ENCODE data around the gene SIK3.

SIK3 gene

DNA sequence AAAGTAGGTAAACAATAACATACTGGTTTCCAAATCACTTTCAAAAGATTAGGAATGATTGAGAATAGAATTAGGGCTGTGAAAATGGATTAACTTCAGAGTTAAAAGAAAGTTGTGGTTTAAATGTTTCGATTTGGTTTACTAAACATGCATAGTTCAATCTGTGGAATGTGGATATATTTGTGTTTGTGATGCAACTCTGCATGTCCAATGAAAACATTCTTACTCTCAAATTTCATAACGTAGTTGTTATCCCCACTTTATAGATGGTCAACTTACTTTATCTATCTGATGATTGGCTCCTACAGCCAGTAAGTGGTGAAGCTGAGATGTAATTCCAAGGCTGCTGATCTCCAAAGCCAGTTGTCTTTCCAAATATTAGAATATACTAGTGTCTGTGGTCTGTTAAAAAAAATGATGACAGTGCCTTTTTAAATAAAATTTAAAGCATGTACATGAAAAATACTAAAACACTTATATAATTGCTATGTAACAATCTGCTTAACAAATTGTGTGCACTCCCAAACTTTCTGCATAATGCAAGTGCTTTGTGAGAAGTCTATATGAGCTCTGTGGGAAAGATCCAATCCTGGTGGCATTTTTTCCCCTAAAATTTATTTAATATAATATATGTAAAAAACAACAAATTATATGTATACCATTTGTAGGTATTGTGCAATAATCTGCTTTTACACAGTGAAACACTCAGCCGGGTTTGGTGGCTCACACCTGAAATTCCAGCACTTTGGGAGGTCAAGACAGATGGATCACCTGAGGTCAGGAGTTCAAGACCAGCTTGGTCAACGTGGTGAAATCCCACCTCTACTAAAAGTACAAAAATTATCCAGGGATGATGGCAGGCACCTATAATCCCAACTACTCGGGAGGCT, 9.7 kb upstream of the SIK3 start:
- no peak for DNase-seq

DNA sequence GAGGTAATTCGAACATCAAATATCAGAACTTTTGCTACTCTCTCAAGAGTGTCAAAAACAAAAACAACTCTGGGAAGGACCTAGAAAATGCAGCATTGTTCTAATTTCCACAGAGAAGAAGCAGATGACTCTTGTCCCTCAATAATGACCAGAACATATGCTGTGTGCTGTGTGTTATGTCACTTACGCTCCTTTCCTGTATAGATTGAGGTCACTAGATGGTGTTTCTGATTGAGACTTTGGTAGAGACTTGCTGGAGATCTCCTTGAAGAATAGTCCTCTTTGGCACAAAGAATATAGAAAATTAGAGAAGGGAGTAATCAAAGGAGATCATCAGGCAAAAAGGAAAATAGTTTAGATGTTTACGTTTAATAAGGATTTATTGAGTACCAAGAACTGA, 2.3 kb upstream of the SIK3 start:
- no peak for DNase-seq

- no peak for DNase-seq
Measured at GRCh38 chr11:117099696-117100095, 1.5 kb upstream of the SIK3 start.

GRCh38 chr11:117097389-117098268, 599 bp downstream of the SIK3 start:
- no peak for DNase-seq

DNA sequence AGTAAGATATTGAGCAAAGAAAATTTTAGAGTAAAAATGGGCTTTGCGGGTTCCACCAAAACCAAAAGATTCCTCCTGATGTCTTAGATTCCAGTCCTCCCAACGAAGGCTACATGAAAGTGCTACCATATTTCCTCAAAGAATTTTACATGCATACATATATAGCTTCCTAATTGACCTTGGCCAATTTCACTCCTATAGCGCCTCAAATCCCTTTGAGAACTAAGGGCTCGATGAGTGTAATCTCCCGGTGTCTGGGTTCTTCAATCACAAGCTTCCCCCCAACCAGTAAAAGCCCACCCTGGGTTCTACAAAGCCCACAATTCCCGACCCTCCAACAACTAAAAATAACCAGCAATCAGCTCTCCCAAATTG, 1.2 kb downstream of the SIK3 start:
- no peak for DNase-seq

GRCh38 chr11:117096201-117096991, 1.8 kb downstream of the SIK3 start:
- no peak for DNase-seq

DNA sequence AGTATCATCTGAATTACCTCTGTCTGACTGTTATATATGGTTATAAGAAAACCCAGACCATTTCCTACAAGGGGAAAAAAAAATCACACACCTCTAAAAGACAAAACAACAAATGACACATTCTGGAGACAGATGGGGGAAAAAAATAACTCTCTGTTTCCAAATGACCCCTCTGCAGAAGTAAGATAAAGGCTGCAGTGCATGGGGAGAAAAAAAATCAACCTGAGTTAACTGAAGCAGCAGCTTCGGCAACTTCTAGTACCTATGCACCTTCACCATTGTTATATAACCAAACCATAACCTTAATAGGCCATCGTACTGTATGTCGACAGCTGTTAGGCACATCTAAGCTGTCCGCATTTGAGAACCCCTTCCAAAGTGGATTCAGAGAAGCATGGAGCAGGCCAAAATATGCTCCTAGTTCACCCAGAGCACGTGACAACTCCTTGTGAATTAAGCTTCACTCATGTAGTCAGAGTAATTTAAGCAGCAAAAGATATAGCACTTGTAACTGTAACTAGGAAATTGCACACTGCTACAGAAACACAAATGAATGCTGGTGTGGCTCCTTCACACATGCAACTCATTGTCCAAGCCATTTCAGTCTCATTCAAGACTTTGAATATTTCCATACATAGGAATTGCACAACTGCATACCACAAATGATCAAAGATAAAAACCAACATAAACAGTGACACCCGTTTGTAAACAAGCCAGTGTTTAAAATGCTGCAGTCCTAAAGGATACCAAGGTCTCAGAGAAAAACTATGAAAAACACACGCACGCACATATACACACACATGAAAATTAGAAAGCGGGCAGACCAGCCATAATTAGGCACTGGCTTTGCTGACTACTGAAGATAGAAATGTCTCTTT, 2.7 kb downstream of the SIK3 start:
- DNase-seq: peak; percentile 26

DNA sequence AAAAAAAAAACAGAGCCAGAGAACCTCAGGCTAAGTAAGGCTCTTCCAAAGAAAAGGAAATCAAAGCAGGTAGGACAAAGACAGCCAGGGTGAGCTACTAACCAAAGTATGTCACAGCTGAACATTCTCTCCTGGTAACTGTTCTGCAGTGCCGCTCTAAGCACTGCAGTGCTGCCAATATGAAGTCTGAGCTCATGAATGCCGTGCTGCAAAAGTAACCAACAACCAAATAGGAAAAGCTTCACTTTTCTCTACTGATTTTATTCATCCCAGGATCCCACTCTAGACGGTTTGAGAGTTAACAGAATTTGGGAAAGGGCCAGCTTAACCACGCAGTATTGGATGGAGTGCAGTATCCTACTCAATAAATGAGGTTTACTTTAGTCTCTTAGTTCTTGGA, 3.5 kb downstream of the SIK3 start:
- no peak for DNase-seq

DNA sequence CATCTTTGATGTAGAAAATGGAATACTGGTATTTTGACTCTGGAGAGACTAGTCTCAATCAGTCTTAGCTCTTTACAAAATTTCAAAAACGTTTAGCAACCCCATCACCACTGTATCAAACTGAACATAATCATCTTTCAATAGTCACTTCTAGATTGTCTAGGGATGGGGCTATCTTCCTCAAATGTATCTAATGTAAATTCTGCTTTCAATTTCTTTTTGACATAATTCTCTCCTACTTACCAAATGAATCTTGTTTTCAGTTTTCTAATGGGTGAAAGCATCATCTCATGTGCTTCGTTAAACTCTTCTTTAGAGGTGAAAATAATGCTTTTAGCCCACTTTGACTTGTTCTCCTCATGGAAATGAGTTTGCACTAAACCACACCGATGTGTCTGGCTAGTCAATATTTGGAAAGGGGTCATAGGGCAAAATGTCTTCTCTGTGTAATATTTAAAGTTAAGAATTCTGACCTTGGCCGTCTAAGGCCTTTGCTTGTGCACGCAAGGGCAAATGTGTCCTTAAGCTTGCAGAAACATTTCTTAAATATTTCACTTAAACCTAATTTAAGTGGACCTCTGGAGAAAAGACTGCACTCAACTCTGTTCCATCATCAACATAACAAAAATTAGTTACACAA, 5.2 kb downstream of the SIK3 start:
- DNase-seq: no peak

DNA sequence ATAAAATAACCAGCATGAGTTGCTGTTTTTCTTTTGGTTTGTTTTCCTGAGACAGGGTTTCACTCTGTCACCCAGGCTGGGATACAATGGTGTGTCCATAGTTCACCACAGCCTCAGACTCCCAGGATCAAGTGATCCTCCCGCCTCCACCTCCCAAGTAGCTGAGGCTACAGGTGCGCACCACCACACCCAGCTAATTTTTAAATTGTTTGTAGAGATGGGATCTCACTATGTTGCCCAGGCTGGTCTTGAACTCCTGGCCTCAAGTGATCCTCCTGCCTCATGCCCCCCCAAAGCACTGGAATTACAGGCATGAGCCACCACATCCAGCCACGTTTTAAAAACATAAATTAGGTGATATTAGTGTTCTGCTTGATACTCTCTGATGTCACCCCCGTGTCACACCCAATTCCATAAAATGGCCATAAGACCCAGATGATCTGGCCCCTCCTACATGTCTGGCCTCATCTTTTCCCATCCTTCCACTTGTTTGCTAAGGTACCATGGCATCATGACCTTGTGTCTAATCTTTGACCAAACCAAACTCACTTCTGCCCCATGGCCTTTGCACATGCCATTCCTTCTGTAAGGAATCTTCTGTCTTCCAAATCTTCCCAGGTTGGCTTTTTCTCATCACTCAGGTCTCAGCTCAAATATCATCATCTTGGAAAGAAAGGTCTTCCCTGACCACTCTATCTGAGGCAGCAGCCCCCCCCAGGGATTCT, 6.3 kb downstream of the SIK3 start:
- DNase-seq: no peak

DNA sequence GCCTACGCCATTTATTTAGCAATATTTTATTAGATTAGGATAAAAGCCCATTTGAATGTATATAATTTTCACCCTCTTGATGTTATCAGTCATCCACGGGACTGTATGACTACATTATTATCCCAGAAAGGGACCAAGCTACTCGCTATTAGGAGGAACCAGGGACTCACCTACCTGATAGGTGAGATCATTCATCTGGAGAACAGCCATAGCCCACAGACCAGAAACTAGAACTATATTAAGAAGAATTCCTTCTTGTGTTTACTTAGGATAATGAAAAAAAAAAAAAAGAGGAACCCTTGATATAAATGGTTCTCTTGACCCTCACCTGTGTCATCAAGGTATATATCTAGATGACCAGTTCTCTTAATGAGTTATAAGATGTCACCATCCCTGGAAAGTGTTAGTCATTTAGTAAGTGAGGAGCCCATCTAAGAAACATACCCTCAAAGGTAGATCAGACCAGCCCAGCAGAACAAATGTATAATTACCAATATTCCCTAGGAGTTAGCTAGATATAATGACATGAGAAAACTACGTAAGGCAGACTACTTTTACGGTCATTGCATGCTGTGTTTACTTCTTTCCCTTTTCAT, 8.0 kb downstream of the SIK3 start:
- no peak for DNase-seq

- DNase-seq: no peak
Measured at GRCh38 chr11:117089685-117090084, 8.5 kb downstream of the SIK3 start.

DNA sequence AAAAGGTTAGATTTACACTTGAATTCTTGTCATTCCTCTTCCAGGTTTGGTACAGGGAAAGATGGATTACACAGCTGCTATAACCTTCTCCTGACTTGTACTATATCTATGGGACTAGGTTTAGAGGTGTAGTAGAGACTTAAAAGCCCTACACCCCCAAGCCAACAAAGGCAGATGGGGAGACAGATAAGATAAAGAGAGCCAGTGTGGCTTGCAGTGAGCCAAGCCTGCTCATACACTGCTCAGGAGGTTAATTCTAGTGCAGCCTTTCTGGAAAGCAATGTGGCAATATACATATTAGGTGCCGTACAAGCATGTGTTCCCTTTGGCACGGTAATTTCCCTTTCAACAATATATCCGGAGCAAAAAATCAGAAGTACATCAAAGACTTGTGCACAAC, 10.8 kb downstream of the SIK3 start:
- DNase-seq: no peak

GRCh38 chr11:117084992-117085391, 13.2 kb downstream of the SIK3 start:
- no peak for DNase-seq

DNA sequence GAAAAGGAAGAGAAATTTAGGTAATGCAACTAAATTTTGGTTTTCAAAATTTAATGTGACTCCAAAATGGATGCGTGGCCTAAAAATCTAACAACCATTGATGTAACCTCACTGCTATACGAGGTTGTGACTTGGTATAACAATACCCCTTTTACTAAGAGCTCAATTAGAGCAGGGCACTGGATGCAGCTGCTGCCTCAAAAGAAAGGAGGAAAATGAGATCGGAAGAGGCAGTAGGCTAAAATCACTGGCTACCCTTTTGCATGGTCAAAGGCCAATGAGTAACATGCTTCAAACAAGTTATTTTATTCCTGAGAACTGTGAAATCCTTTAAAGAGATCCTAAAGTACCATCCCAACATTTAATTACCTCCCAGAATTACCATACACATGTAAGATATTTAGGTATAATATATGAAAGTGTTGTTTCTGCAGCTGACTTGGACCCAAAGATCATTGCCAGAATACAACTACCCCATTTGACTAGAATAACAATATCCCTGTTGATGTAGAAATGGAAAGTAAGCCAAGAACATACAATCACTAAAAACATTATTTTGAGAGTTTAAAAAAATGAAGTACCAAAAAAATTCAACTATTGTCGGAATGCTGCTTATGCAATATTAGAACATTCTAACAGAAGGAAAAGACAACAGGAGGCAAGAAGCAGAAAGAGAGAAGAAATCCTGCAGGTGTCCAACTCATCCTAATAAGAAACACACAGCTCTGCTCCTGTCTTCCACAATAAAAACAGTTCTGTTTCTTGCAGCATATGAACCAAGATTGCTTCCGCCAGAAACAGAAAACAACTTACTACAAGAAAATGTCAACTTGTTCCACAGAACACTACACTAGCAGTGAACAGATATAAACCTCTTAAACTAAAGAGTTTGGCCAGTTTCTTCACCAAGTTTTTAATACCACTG, 15.0 kb downstream of the SIK3 start:
- DNase-seq: no peak

GRCh38 chr11:117081908-117082307, 16.3 kb downstream of the SIK3 start:
- no peak for DNase-seq

DNA sequence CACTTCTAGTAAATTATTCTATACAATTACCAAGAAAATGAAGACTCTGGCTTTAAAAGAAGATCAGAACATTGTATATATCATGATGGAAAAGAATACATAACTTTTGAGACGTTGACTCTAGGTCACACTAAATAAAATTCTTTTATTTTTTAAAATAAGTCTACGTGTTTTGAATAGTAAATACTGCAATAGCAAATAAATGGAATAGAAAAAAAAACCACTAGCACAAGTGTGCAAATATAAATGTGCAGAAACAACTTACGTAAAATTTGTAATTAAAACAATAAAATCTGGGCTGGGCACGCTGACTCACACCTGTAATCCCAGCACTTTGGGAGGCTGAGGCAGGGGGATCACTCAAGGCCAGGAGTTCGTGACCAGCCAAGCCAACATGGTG, 17.9 kb downstream of the SIK3 start:
- no peak for DNase-seq

DNA sequence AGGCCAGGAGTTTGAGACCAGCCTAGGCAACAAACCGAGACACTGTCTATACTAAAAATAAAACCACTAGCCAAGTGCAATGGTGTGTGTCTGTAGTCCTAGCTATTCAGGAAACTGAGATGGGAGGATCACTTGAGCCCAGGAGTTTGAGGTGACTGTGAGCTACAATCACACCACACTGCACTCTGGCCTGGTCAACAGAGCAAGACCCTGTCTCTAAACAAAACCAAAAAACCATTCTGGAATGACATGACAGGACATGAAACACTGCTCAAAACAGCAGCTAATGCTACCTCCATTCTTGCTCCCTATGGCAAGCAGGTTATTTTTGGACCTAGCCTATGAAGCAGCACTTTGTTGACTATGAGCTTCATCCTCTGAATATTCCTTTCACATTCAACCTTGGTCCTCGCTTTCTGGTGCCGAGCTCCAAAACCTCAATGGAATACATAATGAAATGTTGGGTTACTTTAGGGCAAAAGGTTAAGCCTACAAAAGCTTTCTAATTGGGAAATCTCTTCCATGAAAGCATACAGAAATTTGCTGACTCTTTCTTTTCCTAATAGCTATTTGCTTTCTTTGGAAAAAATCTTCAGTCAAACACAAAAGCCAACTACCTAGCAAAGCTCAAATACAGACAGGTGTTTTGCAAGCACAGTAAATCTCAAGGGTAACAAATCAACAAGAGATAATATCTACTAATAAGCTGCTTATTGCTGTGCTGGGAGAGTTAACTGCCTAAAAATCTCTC, 21.1 kb downstream of the SIK3 start:
- DNase-seq: peak; percentile 81

GRCh38 chr11:117075186-117075585, 23.0 kb downstream of the SIK3 start:
- no peak for DNase-seq

All from DMS153 (cell line).